ENCODE data around the gene EFEMP1.
"Not testable (repeated sequence)": the region's sequence is repeated elsewhere in the genome, so short reads cannot be mapped to it uniquely, and the experiment has no call there.

The EFEMP1 gene

DNA sequence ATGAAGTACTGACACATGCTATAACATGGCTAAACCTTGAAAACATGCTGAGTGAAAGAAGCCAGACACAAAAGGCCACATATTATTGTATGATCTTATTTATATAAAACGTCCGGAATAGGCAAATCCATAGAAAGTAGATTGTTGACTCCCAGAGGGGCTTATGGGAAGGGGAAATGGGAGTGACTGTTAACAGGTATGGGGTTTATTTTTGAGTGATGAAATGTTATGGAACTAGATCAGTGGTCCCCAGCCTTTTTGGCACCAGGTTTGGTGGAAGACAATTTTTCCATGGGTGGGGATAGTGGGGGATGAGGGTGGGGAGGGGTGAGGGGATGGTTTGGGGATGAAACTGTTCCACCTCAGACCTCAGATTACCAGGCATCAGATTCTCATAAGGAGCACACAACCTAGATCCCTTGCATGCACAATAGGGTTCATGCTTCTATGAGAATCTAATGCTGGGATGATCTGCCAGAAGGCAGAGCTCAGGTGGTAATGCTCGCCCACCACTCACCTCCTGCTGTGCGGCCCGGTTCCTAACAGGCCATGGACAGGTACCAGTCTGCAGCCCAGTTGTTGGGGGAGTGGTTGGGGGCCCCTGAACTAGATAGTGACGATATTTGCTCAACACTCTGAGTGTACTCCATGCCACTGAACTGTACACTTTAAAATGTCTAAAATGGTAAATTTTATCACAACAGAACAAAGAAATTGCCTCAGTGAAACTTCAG is 59.1 kb downstream of the EFEMP1 start:
- DNase-seq (ENCODE audit: low read depth), result no peak

DNA sequence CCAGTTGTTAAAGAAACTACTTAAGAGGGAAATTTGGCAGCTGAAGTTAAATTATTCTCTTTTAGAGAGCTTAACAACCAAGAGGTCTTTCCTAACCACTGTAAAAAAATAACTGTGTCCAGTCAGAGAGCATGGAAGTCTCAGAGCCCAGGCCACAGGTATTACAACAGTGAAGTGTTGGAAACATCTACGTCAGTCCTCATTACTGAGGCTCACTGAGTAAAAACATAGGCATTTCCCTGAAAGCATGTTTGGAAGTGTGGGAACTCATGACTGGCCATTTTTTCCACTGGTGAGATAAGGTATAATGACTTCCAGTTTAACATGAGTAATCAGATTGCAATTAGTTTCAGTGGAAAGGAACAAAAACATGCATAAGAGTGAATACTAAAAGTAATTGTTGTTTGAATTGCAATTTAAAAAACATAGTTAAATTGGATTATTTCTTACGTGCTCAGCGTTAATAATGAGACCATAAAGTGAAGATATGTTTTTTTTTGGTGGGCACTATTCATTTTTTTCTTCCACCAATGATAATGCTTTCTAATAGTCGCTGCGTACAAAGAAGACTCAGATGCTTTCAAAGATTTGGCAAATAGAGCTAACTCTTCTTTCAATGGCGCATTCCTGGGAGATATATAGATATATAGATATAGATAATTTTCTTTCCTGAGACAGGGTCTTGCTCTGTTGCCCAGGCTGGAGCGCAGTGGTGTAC is 60.8 kb downstream of the EFEMP1 start:
- DNase-seq (ENCODE audit: low read depth), result no peak

GRCh38 chr2:55862246-55862645 is 61.3 kb downstream of the EFEMP1 start:
- no peak for DNase-seq (ENCODE audit: low read depth)

DNA sequence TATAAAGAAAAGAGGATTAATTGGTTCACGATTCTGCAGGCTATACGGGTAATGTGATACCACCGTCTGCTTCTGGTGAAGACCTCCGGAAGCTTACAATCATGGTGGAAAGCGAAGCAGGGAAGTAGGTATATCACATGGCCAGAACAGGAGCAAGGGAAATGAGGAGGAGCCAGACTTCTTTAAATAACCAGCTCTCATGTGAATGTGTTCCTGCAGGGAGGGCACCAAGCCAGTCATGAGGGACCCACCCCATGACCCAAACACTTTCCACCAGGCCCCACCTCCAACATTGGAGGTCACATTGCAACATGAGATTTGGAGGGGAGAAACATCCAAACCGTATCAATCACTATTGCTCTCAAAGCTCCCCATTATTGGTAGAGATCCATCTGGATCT is 61.8 kb downstream of the EFEMP1 start:
- no peak for DNase-seq (ENCODE audit: low read depth)

- no peak for DNase-seq (ENCODE audit: low read depth)
Observed at GRCh38 chr2:55860832-55861231, 62.8 kb downstream of the EFEMP1 start.

DNA sequence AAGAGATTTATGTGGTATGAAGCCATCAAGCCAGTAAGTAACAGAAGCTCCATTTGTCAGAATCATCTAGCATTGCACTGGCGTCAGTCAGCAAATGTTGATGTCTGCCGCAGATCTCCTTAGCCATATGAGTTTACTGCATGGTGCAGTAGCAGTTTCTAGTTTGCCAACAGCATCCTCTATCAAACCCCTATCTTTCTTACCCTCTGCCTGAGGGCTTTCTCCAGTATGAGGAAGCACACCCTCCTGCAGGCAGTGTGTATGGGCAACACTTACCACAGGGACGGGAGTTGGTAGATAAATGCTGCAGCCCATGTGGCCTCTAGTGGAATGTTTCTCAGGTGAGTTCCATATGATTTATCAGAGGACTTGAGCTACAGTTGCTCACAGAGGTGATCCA is 63.7 kb downstream of the EFEMP1 start:
- no peak for DNase-seq (ENCODE audit: low read depth)

DNA sequence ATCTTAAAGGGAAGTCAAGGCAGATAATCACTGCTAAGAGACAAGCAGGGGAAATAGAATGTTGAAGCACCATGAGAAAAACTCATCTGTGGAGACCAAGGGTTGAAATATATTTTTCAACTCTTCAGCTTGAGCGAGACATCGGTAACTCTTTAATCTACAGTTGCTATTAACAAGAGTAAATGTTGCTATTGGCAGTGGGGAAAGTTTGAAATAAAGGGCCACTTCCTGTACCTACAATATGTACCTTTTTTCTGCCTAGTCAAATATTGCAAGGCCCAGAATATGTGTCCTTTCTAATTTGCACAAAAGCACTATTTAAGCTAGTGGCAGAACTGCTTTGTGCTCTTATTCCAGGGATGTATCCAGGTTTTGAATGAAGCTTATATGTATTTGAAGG is 65.8 kb downstream of the EFEMP1 start:
- DNase-seq (ENCODE audit: low read depth), result no peak

GRCh38 chr2:55856936-55857335 is 66.6 kb downstream of the EFEMP1 start:
- no peak for DNase-seq (ENCODE audit: low read depth)

GRCh38 chr2:55848096-55848495 is 75.5 kb downstream of the EFEMP1 start:
- no peak for DNase-seq (ENCODE audit: low read depth)

GRCh38 chr2:55846426-55846825 is 77.2 kb downstream of the EFEMP1 start:
- DNase-seq (ENCODE audit: low read depth), result no peak

GRCh38 chr2:55844986-55845385 is 78.6 kb downstream of the EFEMP1 start:
- no peak for DNase-seq (ENCODE audit: low read depth)

- DNase-seq (ENCODE audit: low read depth), result no peak
Observed at GRCh38 chr2:55843994-55844345, 79.6 kb downstream of the EFEMP1 start.

- DNase-seq (ENCODE audit: low read depth), result no peak
Observed at GRCh38 chr2:55843096-55843993, 80.2 kb downstream of the EFEMP1 start.

GRCh38 chr2:55842046-55842445 is 81.5 kb downstream of the EFEMP1 start:
- DNase-seq (ENCODE audit: low read depth), result no peak

GRCh38 chr2:55840460-55840859 is 83.1 kb downstream of the EFEMP1 start:
- no peak for DNase-seq (ENCODE audit: low read depth)

DNA sequence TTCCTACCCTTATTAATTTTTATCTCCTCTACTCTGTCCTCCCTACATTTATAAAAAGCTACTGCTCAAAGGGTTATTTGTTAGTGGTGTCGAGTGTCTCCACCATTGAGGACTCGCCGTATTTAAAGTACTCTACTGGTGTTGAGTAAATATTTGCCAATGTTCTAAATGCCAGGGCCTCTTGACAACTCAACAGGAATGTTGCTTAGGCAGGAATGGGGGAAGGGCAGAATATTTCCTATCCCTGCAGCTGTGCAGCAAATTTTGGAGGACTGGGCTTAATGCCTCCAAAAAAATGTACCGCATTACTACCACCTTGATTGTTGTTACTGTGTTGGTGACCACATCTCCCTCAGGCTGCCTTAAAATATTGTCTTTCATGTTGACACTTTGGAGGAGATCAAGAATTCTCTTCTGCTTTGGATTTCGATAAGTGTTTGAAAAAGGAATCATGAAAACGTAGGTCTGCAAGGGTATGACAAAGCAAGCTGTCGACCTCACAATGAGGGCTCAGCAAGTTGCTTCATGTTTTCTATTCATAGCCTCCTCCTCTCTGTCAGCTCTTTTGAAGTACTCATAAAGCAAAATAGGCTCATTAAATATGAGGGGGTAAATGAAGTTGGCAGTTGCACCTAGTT is 84.3 kb downstream of the EFEMP1 start:
- no peak for DNase-seq (ENCODE audit: low read depth)

DNA sequence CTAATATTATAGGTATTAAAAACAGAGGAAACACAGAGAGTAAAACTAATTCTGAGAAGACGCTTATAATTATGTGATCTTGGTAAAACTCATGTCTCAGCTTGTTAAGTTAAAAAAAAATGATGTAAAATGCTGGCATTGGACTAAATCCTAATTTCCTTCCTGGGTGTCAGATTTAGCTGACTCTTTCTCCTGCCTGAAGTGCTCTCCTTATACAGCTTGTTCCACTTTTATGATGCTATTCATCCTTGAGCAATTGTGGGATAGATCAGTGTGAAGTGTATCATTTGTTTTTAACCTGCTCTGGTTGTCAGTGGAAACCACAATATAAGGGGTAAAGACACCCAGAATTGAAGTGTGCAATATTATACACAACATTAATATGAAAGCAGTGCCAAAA is 84.9 kb downstream of the EFEMP1 start:
- DNase-seq (ENCODE audit: low read depth), result no peak

DNA sequence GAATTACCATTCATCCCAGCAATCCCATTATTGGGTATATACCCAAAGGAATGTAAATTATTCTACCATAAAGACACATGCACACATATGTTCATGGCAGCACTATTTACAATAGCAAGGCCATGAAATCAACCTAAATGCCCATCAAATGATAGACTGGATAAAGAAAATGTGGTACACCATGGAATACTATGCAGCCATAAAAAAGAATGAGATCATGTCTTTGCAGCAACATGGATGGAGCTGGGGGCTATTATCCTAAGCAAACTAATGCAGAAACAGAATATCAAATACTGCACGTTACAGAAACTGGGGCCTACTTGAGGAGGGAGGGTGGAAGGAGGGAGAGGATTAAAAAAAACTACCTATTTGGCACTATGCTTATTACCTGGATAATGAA is 85.5 kb downstream of the EFEMP1 start:
- DNase-seq (ENCODE audit: low read depth), result not testable (repeated sequence)

DNA sequence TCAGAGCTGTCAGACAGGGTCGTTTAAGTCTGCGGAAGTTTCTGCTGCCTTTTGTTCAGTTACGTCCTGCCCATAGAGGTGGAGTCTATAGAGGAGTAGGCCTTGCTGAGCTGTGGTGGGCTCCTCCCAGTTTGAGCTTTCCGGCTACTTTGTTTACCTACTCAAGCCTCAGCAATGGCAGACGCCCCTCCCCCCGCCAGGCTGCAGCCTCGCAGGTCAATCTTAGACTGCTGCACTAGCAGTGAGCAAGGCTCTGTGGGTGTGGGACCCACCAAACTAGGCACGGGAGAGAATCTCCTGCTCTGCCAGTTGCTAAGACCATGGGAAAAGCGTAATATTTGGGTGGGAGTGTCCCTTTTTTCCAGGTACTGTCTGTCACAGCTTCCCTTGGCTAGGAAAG is 86.5 kb downstream of the EFEMP1 start:
- DNase-seq (ENCODE audit: low read depth), result no peak

- DNase-seq (ENCODE audit: low read depth), result not testable (repeated sequence)
Observed at GRCh38 chr2:55831671-55832410, 91.7 kb downstream of the EFEMP1 start.

- DNase-seq (ENCODE audit: low read depth), result no peak
Observed at GRCh38 chr2:55827855-55828254, 95.7 kb downstream of the EFEMP1 start.

DNA sequence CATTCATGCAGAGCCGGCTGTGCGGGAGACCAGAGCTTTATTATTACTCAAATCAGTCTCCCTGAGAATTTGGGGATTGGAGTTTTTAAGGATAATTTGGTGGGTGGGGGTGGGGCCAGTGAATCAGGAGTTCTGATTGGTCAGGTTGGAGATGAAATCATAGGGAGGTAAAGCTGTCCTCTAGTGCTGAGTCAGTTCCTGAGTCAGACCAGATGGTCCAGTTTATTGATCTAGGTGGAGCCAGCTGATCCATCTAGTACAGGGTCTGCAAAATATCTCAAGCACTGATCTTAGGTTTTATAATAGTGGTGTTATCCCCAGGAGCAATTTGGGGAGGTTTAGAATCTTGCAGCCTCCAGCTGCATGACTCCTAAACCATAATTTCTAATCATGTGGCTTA is 96.2 kb downstream of the EFEMP1 start:
- not testable (repeated sequence) for DNase-seq (ENCODE audit: low read depth)

Measured in stimulated activated CD8-positive, alpha-beta memory T cell treated with anti-CD3 and anti-CD28 coated beads, Interleukin-4, amount 100 ng/mL, for 24 hours (primary cell).